ENCODE data around the gene NSUN3.

NSUN3 gene

GRCh38 chr3:94062513-94063404 is at the start of gene NSUN3, which contains the start of gene DHFR2:
TSS of gene NSUN3 (plus strand) at chr3:94063061. CDS start at chr3:94063127, 66 bp downstream.
TSS of gene DHFR2 (minus strand) at chr3:94062916. CDS start at chr3:94061511, 1,405 bp downstream.
- peak; percentile 82 for DNase-seq (ENCODE audit: extremely low spot score)
- ChIA-PET CTCF (no interaction called here), POLR2A (interaction anchor here (0.6 to 2.8 kb wide), 39 partner anchors 8 to 114 kb away, joined by 3 to 14 read pairs (median 5); partner anchors contain the start of genes ARL13B, PROS1 and STX19)
- TF ChIP-seq TARDBP (IDR thresholded peaks at IDR 0.05), result no peak
- no peak for TF ChIP-seq LEF1 (IDR thresholded peaks at IDR 0.05; ENCODE audit: borderline replicate concordance)
- TF ChIP-seq L3MBTL2 (conservative IDR thresholded peaks at IDR 0.05), result peak; percentile 81
- no peak for TF ChIP-seq FOXK2 (IDR thresholded peaks at IDR 0.05)
- TF ChIP-seq ELF4 (IDR thresholded peaks at IDR 0.05), result peak; percentile 97
- no peak; the same call in 1 of the 2 replicates for TF ChIP-seq SP1 (IDR thresholded peaks at IDR 0.05)
- no peak for TF ChIP-seq FOXM1 (IDR thresholded peaks at IDR 0.05; ENCODE audit: borderline replicate concordance)
- TF ChIP-seq, protein P1, sequence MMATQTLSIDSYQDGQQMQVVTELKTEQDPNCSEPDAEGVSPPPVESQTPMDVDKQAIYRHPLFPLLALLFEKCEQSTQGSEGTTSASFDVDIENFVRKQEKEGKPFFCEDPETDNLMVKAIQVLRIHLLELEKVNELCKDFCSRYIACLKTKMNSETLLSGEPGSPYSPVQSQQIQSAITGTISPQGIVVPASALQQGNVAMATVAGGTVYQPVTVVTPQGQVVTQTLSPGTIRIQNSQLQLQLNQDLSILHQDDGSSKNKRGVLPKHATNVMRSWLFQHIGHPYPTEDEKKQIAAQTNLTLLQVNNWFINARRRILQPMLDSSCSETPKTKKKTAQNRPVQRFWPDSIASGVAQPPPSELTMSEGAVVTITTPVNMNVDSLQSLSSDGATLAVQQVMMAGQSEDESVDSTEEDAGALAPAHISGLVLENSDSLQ (IDR thresholded peaks at IDR 0.05), result no peak
- TF ChIP-seq CTBP1 (IDR thresholded peaks at IDR 0.05; ENCODE audit: borderline replicate concordance), result no peak
- TF ChIP-seq ZNF384 (IDR thresholded peaks at IDR 0.05), result 0 out of 2 replicates have a peak, but pooled peaks have one; percentile 5

- TF ChIP-seq LEF1 (IDR thresholded peaks at IDR 0.05; ENCODE audit: borderline replicate concordance) (no peak), HDGF (IDR thresholded peaks at IDR 0.05; ENCODE audit: borderline replicate concordance) (no peak), ARNT (IDR thresholded peaks at IDR 0.05) (no peak)
- POLR2A ChIA-PET, result no interaction called here
- no peak for DNase-seq (ENCODE audit: extremely low spot score)
- CTCF ChIA-PET, result no interaction called here
Measured at GRCh38 chr3:94015025-94015424, 47.8 kb upstream of the NSUN3 start.

GRCh38 chr3:94019659-94020058 is 43.2 kb upstream of the NSUN3 start:
- ChIA-PET POLR2A (interaction anchor here (1.3 kb wide), 1 partner anchor 43 kb away, joined by 5 read pairs; the partner anchor contains the start of genes DHFR2 and NSUN3), CTCF (interaction anchor here (0.6 kb wide), 1 partner anchor 42 kb away, joined by 3 read pairs; no protein-coding TSS in a partner anchor)
- TF ChIP-seq FOXK2 (IDR thresholded peaks at IDR 0.05), result no peak
- no peak for TF ChIP-seq ARNT (IDR thresholded peaks at IDR 0.05)
- no peak for DNase-seq (ENCODE audit: extremely low spot score)

DNA sequence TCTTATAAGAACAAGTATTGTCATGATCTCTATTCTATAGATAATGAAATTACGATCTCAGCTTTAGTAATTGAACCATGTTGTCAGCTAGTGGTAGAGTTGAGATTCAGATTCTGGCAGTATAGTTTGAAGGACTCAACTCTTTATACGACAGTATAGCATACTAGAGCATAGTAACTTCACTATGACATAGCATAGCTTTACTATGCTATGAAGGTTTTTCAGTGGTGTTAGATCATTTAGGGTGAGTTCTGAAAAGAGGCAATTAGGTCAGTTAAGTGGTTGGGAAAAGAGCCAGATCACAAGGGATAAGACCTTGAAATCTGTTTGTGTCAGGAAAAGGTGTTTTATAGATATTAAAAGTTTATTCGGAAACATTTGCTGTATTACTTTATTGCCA is 42.6 kb upstream of the NSUN3 start:
- no peak for TF ChIP-seq SUZ12 (IDR thresholded peaks at IDR 0.05)
- no peak for DNase-seq (ENCODE audit: extremely low spot score)
- POLR2A ChIA-PET, result interaction anchor here (1.3 to 2.2 kb wide), 2 partner anchors 42 to 43 kb away, joined by 5 to 8 read pairs; partner anchors contain the start of genes DHFR2 and NSUN3
- CTCF ChIA-PET, result interaction anchor here (0.6 kb wide), 1 partner anchor 42 kb away, joined by 3 read pairs; no protein-coding TSS in a partner anchor

GRCh38 chr3:94024385-94024784 is 38.5 kb upstream of the NSUN3 start:
- TF ChIP-seq ELF4 (IDR thresholded peaks at IDR 0.05) (no peak), HDGF (IDR thresholded peaks at IDR 0.05; ENCODE audit: borderline replicate concordance) (no peak), FOXK2 (IDR thresholded peaks at IDR 0.05) (no peak)
- TF ChIP-seq, protein P1 (IDR thresholded peaks at IDR 0.05), result no peak
- CTCF ChIA-PET, result no interaction called here
- POLR2A ChIA-PET, result no interaction called here
- no peak for DNase-seq (ENCODE audit: extremely low spot score)

DNA sequence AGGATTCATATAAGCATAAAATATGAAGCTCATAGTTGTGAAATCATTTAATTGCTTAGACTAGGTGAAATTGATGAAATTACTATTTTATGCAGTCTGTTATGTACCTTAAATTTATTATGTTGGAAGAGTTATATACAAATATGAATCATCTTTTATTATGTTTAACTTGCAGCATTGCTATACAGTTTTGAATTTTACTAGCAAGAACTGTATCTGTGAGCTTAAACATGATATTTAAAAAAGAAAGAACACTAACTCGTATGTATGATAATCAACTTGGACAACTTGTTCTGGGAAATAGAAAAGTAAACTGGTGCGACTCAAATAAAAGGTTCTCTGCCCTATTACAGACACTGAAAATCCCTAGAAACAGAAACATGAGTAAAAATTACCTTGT is 36.2 kb upstream of the NSUN3 start:
- DNase-seq (ENCODE audit: extremely low spot score), result no peak
- CTCF ChIA-PET, result no interaction called here
- POLR2A ChIA-PET, result no interaction called here
- TF ChIP-seq ELF4 (IDR thresholded peaks at IDR 0.05), result no peak
- TF ChIP-seq CTBP1 (IDR thresholded peaks at IDR 0.05; ENCODE audit: borderline replicate concordance), result no peak
- TF ChIP-seq FOXA1 (IDR thresholded peaks at IDR 0.05), result no peak
- TF ChIP-seq L3MBTL2 (conservative IDR thresholded peaks at IDR 0.05), result no peak
- no peak for TF ChIP-seq BHLHE40 (IDR thresholded peaks at IDR 0.05; ENCODE audit: borderline replicate concordance)
- TF ChIP-seq NFRKB (IDR thresholded peaks at IDR 0.05), result no peak
- no peak for TF ChIP-seq SP1 (IDR thresholded peaks at IDR 0.05)
- TF ChIP-seq TARDBP (IDR thresholded peaks at IDR 0.05), result no peak
- TF ChIP-seq ZNF384 (IDR thresholded peaks at IDR 0.05), result no peak

DNA sequence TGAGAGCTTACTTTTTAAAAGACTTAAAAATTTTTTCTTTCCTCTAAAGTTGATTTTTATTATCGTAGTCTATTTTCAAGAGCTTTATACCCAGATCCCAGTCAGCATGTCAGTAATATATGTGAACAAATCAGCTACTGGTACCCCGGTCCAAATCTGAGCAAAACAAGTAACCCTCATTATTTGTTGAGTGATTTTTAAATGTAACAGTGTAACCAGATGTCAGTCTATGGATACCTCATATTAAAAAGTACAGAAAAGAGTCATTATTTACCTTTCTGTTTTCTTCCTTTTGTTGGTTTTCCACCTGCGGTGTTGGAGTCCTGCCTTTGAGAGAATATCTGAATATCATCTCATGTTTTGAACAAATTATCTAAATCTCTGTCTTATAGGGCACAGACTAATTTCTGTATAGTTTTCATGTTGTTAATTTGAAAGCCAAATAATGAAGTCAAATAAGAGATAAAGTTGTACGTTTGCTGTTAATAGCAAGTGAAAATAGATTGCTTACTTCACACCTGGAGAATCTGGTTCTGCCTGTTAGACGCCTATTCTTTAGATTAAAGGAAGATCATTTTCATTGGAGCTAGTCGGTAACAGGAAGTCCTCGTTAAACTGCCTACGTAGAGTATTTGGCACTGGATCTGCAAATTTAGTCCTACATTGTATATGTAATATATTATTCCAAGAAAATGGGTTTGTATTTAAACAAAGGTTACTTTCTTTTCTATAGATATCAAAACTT is 34.6 kb upstream of the NSUN3 start, which contains the start of gene STX19:
Gene STX19 (minus strand): TSS at position 505 of the 745 bp plus-strand sequence. CDS start 13,328 bp downstream, outside the sequence.
- POLR2A ChIA-PET, result interaction anchor here (2.5 kb wide), 1 partner anchor 35 kb away, joined by 14 read pairs; the partner anchor contains the start of genes DHFR2 and NSUN3
- CTCF ChIA-PET, result no interaction called here
- DNase-seq (ENCODE audit: extremely low spot score), result no peak
- TF ChIP-seq ELF4 (IDR thresholded peaks at IDR 0.05) (no peak), ARNT (IDR thresholded peaks at IDR 0.05) (no peak), FOXK2 (IDR thresholded peaks at IDR 0.05) (no peak), FOXA1 (IDR thresholded peaks at IDR 0.05) (no peak), NFRKB (IDR thresholded peaks at IDR 0.05) (no peak), ZNF384 (IDR thresholded peaks at IDR 0.05) (no peak), FOXM1 (IDR thresholded peaks at IDR 0.05; ENCODE audit: borderline replicate concordance) (no peak), SUZ12 (IDR thresholded peaks at IDR 0.05) (no peak), SP1 (IDR thresholded peaks at IDR 0.05) (no peak), BHLHE40 (IDR thresholded peaks at IDR 0.05; ENCODE audit: borderline replicate concordance) (no peak), TARDBP (IDR thresholded peaks at IDR 0.05) (no peak), LEF1 (IDR thresholded peaks at IDR 0.05; ENCODE audit: borderline replicate concordance) (no peak), HDGF (IDR thresholded peaks at IDR 0.05; ENCODE audit: borderline replicate concordance) (no peak), CTBP1 (IDR thresholded peaks at IDR 0.05; ENCODE audit: borderline replicate concordance) (no peak), L3MBTL2 (conservative IDR thresholded peaks at IDR 0.05) (no peak)
- TF ChIP-seq, protein P1 (IDR thresholded peaks at IDR 0.05), result no peak

Measured in HEK293T (cell line).